Right renal pelvis (tissue), 4 donors: ENCODE data around the gene PGM5. TPM values are rescaled to one million over a fixed set of nuclear protein-coding genes. Genes with fewer than 3 reads are reported as not detected.

Experiments
- DNase-seq, 4 donors: peaks; one replicate each; pipeline ENCODE4 v3.0.0-alpha.2; 2013; ENCODE audit warnings: low read depth in 4 of 4, low spot score in 3 of 4, missing footprints in 1 of 4
- polyA plus RNA-seq, 4 donors: library from polyadenylated mRNA; unstranded; fragments of 120-200 nt; gene quantifications; one replicate each; pipeline ENCODE4 v1.2.1, GENCODE V29; 2013; ENCODE audit not compliant: insufficient read length in 4 of 4

The PGM5 gene
- polyA plus RNA-seq, 4 donors, result 41.9 to 48.1 (median 46.3) TPM

DNA sequence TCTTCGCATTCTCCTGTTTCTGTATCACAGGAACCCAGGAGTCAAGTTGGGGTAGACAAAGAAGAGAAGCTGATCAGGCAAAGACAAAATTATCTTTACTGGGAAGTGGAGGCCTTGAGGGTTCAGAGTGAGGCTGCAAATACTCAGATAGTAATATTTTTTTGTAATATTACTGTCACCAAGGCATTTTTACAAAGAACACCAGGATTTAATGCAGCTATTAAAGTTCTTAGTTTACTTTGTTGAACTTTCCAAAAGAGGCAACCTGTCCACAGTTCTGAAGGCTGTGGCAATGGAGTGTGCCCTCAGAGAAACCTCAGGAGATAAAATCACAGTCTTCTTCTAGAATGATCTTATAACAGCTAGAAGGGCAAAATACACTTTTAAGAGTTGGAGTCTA, 74.9 kb downstream of the PGM5 start:
- no peak for DNase-seq

DNA sequence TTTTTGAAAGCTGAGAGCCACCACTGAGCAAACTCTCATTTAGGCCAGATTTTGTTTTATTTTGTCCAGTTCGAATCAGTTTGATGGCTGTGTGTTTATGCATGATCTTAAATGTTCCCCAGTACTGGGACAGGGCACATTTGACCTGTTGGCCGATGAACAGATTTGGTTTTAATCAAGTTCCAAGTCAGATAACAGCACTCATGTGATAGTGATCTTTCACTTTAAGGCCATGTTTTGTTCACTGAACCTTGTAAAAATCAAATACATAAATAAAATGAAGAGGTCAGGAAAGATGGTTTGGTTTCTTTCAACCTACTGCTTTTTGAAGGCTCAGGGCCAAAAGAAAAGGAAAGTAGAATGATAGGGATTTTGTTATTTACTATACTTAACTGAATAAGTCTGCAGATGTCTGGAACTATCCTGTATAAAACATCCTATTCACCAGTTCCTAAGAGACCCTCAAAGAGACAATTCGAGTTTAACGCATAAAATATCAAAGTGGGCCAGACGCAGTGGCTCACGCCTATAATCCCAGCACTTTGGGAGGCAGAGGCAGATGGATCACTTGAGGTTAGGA, 77.2 kb downstream of the PGM5 start:
- no peak for DNase-seq

DNA sequence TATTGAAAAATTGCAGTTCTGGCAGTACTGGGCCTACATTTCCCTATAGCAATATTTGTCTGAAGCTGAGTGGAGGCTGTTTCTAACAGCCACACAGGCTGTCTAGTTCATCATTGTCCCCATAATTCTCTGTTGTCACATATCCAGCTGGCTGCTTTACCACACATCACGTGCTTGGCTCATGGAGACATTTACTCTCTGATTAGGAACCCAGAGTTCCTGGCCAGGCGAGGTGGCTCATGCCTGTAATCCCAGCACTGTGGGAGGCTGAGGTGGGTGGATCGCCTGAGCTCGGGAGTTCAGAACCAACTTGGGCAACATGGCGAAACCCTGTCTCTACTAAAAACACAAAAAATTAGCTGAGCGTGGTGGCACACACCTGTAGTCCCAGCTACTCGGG, 81.4 kb downstream of the PGM5 start:
- no peak for DNase-seq

DNA sequence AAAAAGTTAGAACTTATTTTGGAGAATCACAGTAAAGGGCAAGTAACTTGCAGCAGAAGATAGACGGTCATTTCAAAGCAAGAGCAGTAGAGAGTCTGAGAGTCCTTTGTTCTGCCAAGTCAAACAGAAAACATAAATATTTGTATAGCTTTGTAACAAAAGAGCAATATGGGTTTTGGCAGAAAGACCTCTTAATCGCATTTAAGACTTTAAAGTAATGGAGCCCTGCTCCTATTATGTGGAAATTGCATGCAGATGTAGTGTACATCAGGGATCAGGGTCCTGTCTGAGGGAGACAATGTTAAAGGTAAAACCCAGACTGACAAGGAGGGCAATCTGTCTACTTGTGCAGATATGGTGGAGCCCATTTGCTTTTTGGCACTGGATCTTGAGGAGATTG, 87.2 kb downstream of the PGM5 start:
- no peak for DNase-seq

DNA sequence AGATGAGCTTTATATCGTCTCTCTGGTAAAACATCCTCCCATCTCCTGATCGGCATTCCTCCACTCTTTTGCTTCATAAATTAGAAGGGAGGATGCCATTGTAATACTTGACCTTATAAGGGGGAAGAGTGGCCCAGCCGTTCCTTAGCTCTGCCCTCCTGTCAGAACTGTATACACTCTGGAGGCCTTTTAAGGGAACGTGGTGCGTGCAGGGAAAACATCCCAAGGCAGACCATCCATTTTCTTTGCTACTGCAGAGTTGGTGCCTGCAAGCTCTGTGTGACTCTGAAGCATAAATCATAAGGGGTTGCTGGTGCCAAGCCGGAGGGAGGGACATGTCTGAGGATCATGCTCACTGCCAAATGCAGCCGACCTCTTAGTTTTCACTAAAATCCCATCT, 90.4 kb downstream of the PGM5 start:
- DNase-seq, result peak in 3 of 4 donors; percentile 22 to 48 (median 43)

DNA sequence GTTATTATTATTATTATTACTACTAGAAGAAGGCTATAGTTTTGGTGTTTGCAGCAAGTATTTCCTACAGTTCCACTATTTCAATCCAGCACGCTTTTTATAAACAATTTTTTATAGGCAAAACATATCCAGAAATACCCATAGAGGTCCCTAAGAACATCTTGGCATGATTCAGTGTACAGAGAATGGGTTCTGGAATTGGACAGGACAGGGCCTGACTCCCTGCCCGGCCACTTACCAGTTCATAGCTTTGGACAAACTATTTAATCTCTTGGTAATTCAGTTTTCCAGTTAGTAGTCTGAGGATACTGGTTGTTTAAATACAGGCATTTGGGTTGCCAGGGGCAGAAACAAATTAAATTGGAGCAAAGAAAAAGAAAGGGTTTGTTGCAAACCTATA, 91.2 kb downstream of the PGM5 start:
- DNase-seq, result no peak

DNA sequence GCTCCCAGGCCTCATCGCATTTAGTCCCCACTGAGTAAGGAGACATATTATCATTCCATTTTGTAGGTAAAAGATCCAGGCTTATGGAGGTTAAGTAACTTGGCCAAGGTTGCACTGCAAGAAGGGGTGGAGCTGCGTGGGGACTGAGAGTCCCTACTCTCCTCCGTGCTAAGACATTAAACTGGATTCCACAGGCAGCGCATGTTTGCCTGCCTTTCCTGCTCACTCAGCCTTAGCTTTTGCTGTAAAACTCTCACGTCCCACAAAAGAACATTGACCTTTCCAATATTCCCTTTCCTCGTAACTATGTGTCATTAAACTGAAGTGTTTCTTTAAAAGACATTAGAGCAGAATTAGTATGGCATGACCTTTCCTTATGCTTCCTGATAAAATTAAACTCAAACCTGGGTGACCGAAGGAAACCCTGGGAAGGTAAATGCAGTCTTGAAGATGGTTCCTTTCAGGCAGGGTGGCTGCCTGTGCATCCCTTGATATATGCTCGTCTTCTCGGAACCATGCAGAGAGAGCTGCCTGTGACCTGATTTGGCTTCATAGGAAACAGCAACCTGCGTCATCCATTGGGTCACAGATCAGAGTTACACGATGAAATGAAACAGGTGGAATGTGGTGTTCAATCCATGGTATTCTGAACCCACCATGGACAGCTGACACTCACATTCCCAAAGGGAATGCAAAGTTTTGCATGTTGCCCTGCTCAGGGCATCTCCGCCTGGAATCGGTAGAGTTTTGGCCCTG, 98.3 kb downstream of the PGM5 start:
- DNase-seq, result no peak

- DNase-seq, result no peak
These were observed 99.0 kb downstream of the PGM5 start for GRCh38 chr9:68455451-68455850.

GRCh38 chr9:68457803-68458202, 101.4 kb downstream of the PGM5 start:
- DNase-seq, result no peak

DNA sequence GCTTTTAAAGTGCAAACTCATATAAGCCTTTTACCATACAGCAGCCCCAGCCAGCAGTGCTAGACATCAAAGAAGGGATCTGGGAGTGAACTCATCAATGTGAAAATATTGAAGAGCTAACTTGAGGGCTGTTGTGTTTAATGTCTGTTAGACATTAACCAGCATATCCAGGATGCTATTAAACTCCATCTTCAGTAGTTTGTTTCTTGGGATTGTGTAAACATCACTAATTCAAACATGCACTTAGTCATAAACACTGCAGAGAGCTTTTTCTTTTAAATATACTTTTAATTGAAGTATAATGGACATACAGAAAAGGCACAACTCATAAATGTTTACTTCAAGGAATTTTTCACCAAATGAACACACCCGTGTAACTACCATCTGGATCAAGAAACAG, 102.5 kb downstream of the PGM5 start:
- no peak for DNase-seq

DNA sequence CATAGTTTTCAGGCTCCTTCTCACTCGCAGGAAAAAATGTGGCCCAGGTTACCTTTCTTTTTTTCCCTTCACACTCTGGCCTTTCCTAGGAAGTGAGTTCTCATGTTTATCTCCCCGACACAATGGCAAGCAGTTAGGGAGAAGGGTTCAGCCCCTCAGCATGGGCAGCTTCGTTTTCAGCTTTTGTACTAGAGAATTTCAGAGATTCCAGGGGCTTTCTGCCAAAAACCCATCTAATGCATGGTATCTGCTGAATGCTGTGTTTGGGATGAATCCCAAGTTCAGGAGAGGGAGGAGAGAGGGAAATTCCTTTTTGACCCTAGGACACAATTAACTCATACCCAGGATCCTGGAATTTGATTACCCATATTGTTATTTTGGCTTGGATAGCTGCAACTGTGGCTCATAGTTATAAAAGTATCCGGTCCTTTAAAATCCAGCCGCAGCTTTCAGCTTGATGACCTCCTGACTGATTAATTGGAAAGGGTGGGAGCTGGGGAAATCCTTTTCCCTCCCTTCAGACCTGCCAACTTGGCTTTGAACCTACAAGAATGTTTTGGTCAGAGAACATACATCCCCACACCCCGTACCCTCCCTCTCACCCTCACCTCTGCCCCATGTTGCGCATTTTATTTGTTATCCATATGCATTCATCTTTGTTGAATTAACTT, 105.8 kb downstream of the PGM5 start:
- DNase-seq, result no peak

- DNase-seq, result no peak
These were observed 113.7 kb downstream of the PGM5 start for GRCh38 chr9:68470067-68470466.

- DNase-seq, result no peak
These were observed 114.2 kb downstream of the PGM5 start for GRCh38 chr9:68470634-68471033.

- DNase-seq, result no peak
These were observed 115.7 kb downstream of the PGM5 start for GRCh38 chr9:68472119-68472518.

DNA sequence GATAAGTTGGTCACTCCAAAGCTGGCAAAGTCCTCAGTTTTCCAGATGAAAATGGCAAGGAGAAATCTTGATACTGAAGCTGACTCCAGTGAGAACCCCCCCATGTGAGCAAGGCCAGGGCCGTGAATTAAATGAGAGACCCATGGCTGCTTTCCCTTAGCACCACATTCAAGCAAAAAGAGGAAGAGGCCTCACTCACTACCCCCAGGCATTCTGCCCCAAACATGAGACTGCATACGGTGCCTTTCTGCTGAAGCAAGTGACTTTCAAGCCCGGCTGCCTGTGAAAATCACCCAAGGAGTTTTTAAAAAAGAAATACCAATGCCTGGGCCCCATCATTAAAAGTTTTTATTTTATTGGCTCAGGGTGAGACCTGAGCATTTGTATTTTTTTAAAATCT, 117.4 kb downstream of the PGM5 start:
- no peak for DNase-seq

DNA sequence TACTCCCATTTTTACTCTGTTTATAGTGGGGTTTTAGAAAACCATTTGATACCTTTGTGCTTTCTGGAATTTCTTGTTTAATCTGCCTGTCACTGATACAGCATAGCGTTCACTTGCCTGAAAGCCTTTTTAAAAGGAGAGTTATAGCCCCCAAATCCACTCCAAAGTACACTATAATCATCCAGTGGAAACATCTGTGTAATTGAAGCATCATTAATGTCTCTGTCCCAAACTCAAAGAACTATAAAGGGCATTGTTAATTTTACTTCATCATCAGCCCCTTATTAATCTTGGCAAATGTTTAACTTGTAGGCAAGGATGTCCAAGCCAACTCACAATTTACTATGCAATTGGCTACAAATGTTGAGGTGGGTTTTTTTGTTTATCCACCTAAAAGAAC, 120.0 kb downstream of the PGM5 start:
- no peak for DNase-seq

DNA sequence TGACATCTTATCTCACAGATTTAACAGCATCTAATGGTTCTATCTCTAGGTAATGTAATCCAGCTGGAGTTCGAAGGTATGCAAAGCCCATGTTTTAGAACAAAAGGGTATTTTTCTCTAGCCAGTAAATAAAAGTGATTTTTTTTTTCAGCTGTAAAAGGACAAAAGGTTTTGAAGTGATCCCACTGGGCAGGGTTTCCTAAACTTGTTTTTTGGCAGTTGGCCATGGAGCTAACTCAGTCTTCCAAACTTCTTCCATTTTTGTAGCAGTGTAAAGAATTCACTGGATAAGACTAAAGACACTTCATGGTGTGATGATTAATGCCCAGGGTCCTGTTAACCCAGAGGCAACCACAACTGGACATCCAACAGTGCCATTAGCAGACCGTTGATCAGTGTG, 120.4 kb downstream of the PGM5 start:
- DNase-seq, result no peak

- DNase-seq, result no peak
These were observed 124.4 kb downstream of the PGM5 start for GRCh38 chr9:68480807-68481206.

DNA sequence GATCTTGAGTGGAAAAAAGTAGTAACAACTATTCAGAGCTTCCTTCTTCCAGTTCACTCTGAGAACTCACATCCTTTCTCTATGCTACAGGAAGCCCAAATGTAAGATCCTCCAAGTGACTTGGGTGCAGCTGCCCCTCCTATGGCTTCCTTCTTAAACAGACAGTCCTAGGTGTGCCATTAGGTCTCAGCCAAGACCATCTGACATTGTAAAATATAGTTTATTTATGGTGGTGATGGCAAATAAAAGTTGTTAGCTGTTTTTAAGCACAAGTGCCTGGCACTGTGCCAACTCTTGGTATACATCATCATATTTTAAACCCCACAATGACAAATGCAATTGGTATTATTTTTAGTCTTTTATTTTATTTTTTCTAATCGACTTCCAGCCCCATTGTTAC, 126.1 kb downstream of the PGM5 start:
- DNase-seq, result no peak

GRCh38 chr9:68488126-68488525, 131.7 kb downstream of the PGM5 start:
- no peak for DNase-seq

GRCh38 chr9:68489646-68490045, 133.2 kb downstream of the PGM5 start:
- DNase-seq, result no peak

GRCh38 chr9:68492806-68493205, 136.4 kb downstream of the PGM5 start:
- DNase-seq, result no peak
